HCT116 (cell line): ENCODE results near the gene DOCK9. TPM values are rescaled to one million over a fixed set of nuclear protein-coding genes. Genes with fewer than 3 reads are reported as not detected.

ENCODE experiments used
- ATAC-seq: fragments of 200-7000 bp; cut with Tn5 transposase; 2 replicates; pipeline ENCODE4 v1.9.1; 2020; ENCODE audit warnings: mild to moderate bottlenecking, moderate library complexity
- BruUV-seq: library from RNA; stranded (reverse); fragments of 400-500 nt; replicated peaks from 2 replicates; lab custom pipeline; 2021; lab: Mats Ljungman, UMichigan
- CTCF ChIA-PET: fragments of 300-600 bp; sonication (Branson Sonifier 250); formaldehyde crosslinking; loops from one replicate; lab custom pipeline; 2021; ENCODE audit warnings: antibody characterized with exemption; lab: Charles Lee
- POLR2A ChIA-PET: fragments of 300-600, 350-600 bp; sonication (Branson Sonifier 250); formaldehyde crosslinking; loops from one replicate; lab custom pipeline; 2021; ENCODE audit warnings: antibody characterized with exemption; lab: Charles Lee
- RAD21 ChIA-PET, 2 experiments: fragments of 300-600 bp; sonication (Branson Sonifier 250); formaldehyde crosslinking; loops; one replicate each; lab custom pipeline; 2023; ENCODE audit warnings: low total read pairs in 2 of 2; ENCODE audit not compliant: uncharacterized antibody in 2 of 2, unreplicated experiment in 2 of 2, low non-redundant PET in 1 of 2; lab: Charles Lee
- DNase-seq: peaks from one replicate; pipeline ENCODE4 v3.0.0-alpha.2; 2010; ENCODE audit warnings: low read depth, low spot score
- H2AFZ ChIP-seq: fragments of 200-600 bp; shearing (Covaris generic), sonication (generic); 2 replicates; pipeline ENCODE4 v1.6.1; 2017; ENCODE audit warnings: low read depth, mixed run types, mixed read lengths, antibody characterized with exemption, low read length; ENCODE audit not compliant: poor library complexity, severe bottlenecking
- H3K27ac ChIP-seq: 2 replicates; pipeline ENCODE4 v1.5.1; 2012; ENCODE audit warnings: low read depth, low read length
- H3K27me3 ChIP-seq: fragments of 200-600 bp; sonication (generic); 2 replicates; pipeline ENCODE4 v1.6.1; 2016; ENCODE audit warnings: mixed run types, low read length, mixed read lengths; ENCODE audit not compliant: insufficient read depth
- H3K36me3 ChIP-seq, 2 experiments: fragments of 200-500 bp in 1 of 2; fragments of 200-600 bp in 1 of 2; sonication (Bioruptor generic) in 1 of 2; sonication (generic) in 1 of 2; 2 replicates each; pipeline versions ENCODE4 v1.5.1 to v1.6.1; 2014 to 2016; ENCODE audit warnings: low read length in 2 of 2, inconsistent platforms in 1 of 2, mixed read lengths in 1 of 2, mixed run types in 1 of 2; ENCODE audit not compliant: insufficient read depth in 2 of 2, control insufficient read depth in 1 of 2
- H3K4me1 ChIP-seq, 2 experiments: fragments of 200-600 bp in 1 of 2; sonication (generic) in 1 of 2; 2 replicates each; pipeline versions ENCODE4 v1.5.1 to v1.6.1; 2012 to 2017; ENCODE audit warnings: low read length in 2 of 2, inconsistent platforms in 1 of 2, mild to moderate bottlenecking in 1 of 2, mixed read lengths in 1 of 2, mixed run types in 1 of 2, moderate library complexity in 1 of 2; ENCODE audit not compliant: insufficient read depth in 2 of 2, control insufficient read depth in 1 of 2
- H3K4me2 ChIP-seq: fragments of 200-600 bp; sonication (generic); 2 replicates; pipeline ENCODE4 v1.6.1; 2017; ENCODE audit warnings: mixed run types, low read length, mixed read lengths
- H3K4me3 ChIP-seq, 2 experiments: fragments of 200-600 bp in 1 of 2; sonication (generic) in 1 of 2; replicated peaks in 1 of 2; 2 replicates each; pipeline ENCODE4 v1.5.1; 2011 to 2016; ENCODE audit warnings: low read length in 2 of 2, control low read depth in 1 of 2, low read depth in 1 of 2, mild to moderate bottlenecking in 1 of 2, mixed read lengths in 1 of 2, mixed run types in 1 of 2
- H3K79me2 ChIP-seq: fragments of 200-600 bp; sonication (generic); 2 replicates; pipeline ENCODE4 v1.6.1; 2017; ENCODE audit warnings: mild to moderate bottlenecking, mixed run types, low read length, moderate library complexity, mixed read lengths; ENCODE audit not compliant: insufficient read depth
- H3K9ac ChIP-seq: fragments of 200-600 bp; sonication (generic); 2 replicates; pipeline ENCODE4 v1.6.1; 2016; ENCODE audit warnings: low read length, mixed read lengths
- H3K9me2 ChIP-seq: fragments of 200-600 bp; sonication (generic), shearing (Covaris generic); 2 replicates; pipeline ENCODE4 v1.6.1; 2017; ENCODE audit warnings: mixed run types, mild to moderate bottlenecking, moderate library complexity; ENCODE audit not compliant: insufficient read depth
- H3K9me3 ChIP-seq, 2 experiments: fragments of 200-500 bp in 1 of 2; fragments of 200-600 bp in 1 of 2; sonication (Bioruptor generic) in 1 of 2; sonication (generic) in 1 of 2; 2 replicates each; pipeline ENCODE4 v1.6.1; 2014 to 2017; ENCODE audit warnings: low read length in 2 of 2, mixed read lengths in 2 of 2, inconsistent platforms in 1 of 2, low read depth in 1 of 2, mild to moderate bottlenecking in 1 of 2, mixed run types in 1 of 2, moderate library complexity in 1 of 2; ENCODE audit not compliant: control insufficient read depth in 1 of 2, insufficient read depth in 1 of 2
- H4K20me1 ChIP-seq: fragments of 200-600 bp; sonication (generic), shearing (Covaris generic); 2 replicates; pipeline ENCODE4 v1.6.1; 2017; ENCODE audit warnings: mixed run types, mild to moderate bottlenecking, moderate library complexity; ENCODE audit not compliant: insufficient read depth
- ATF3 ChIP-seq: IDR thresholded peaks from 2 replicates; pipeline ENCODE4 v1.6.1; 2012
- CBX3 ChIP-seq: IDR thresholded peaks from 2 replicates; pipeline ENCODE4 v1.6.1; 2012; ENCODE audit warnings: low read depth
- CEBPB ChIP-seq: IDR thresholded peaks from 2 replicates; pipeline ENCODE4 v1.6.1; 2012; ENCODE audit warnings: low read depth
- CTCF ChIP-seq, 3 experiments: fragments of 200-600 bp in 1 of 3; sonication (generic) in 1 of 3; IDR thresholded peaks in 2 of 3; conservative IDR thresholded peaks in 1 of 3; 2 replicates each; pipeline ENCODE4 v1.5.1; 2012 to 2017; ENCODE audit warnings: low read depth in 2 of 3, low read length in 2 of 3, antibody characterized with exemption in 1 of 3, borderline replicate concordance in 1 of 3, control low read depth in 1 of 3, mild to moderate bottlenecking in 1 of 3, mixed read lengths in 1 of 3, mixed run types in 1 of 3, moderate library complexity in 1 of 3; ENCODE audit not compliant: insufficient read depth in 1 of 3
- ELF1 ChIP-seq: IDR thresholded peaks from 2 replicates; pipeline ENCODE4 v1.6.1; 2012; ENCODE audit warnings: low read depth, borderline replicate concordance
- EZH2phosphoT487 ChIP-seq: fragments of 200-600 bp; IDR thresholded peaks from 2 replicates; pipeline ENCODE4 v1.6.1; 2018; ENCODE audit warnings: antibody characterized with exemption, borderline replicate concordance
- JUND ChIP-seq: IDR thresholded peaks from 2 replicates; pipeline ENCODE4 v1.6.1; 2012
- MAX ChIP-seq: IDR thresholded peaks from 2 replicates; pipeline ENCODE4 v1.6.1; 2012
- POLR2A ChIP-seq: IDR thresholded peaks from 2 replicates; pipeline ENCODE4 v1.7.0; 2011; ENCODE audit warnings: borderline replicate concordance; ENCODE audit not compliant: insufficient read depth, insufficient read length; ENCODE audit errors: extremely low read depth
- POLR2AphosphoS5 ChIP-seq: IDR thresholded peaks from 2 replicates; pipeline ENCODE4 v1.6.1; 2011; ENCODE audit warnings: mild to moderate bottlenecking, low read depth, low read length, moderate library complexity
- RAD21 ChIP-seq: IDR thresholded peaks from 2 replicates; pipeline ENCODE4 v1.6.1; 2012; ENCODE audit warnings: low read depth, mild to moderate bottlenecking
- SIN3A ChIP-seq: IDR thresholded peaks from 2 replicates; pipeline ENCODE4 v1.6.1; 2012; ENCODE audit warnings: low read depth
- SRF ChIP-seq: IDR thresholded peaks from 2 replicates; pipeline ENCODE4 v1.6.1; 2012; ENCODE audit warnings: low read depth
- TCF7L2 ChIP-seq: IDR thresholded peaks from 2 replicates; pipeline ENCODE4 v1.7.0; 2011; ENCODE audit warnings: borderline replicate concordance, inconsistent platforms; ENCODE audit not compliant: insufficient read depth, insufficient read length; ENCODE audit errors: extremely low read depth
- intact Hi-C: fragments of 100-400 bp; cut with micrococcal nuclease; formaldehyde crosslinking; loops from 2 replicates; pipeline ENCODE4 v1.10.0; 2022
- total RNA-seq: library from RNA; stranded (reverse); gene quantifications from one replicate; pipeline ENCODE4 v1.2.1, GENCODE V29; 2021; ENCODE audit not compliant: unreplicated experiment
- TF ChIP-seq, protein P1 (sequence below): IDR thresholded peaks from 2 replicates; pipeline ENCODE4 v1.6.1; 2011; ENCODE audit warnings: mild to moderate bottlenecking, low read length, moderate library complexity; ENCODE audit not compliant: insufficient replicate concordance; ENCODE audit errors: extremely low read depth

DOCK9 gene
- total RNA-seq, 1 experiment from 2014 or later, result 58.8 TPM

DNA sequence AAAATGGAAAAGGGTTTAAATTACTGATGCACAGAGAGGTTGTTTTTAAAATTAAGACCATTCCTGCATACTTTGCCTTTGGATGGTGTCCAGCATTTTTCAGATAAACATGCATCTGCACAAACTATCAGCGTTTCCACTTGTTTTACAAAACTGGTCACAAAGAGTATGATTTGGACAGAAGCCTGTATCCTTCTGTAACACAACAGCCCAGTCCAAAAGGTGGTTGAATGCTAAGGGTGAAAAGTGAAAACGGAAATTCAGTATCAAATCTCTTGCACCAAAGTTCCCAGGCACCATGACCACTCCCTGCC lies 21.7 kb upstream of the DOCK9 start:
- TF ChIP-seq POLR2A, result no peak
- TF ChIP-seq EZH2phosphoT487, result no peak
- no peak for TF ChIP-seq JUND
- no peak for TF ChIP-seq POLR2AphosphoS5
- no peak for TF ChIP-seq CTCF (IDR thresholded peaks at IDR 0.05 in 2 of 3, conservative IDR thresholded peaks at IDR 0.05 in 1 of 3; ENCODE audit: borderline replicate concordance in 1 of 3, insufficient read depth in 1 of 3, low read depth in 2 of 3, low read length in 2 of 3)
- TF ChIP-seq SIN3A, result no peak
- TF ChIP-seq ELF1, result no peak
- TF ChIP-seq RAD21, result no peak
- TF ChIP-seq, protein P1, sequence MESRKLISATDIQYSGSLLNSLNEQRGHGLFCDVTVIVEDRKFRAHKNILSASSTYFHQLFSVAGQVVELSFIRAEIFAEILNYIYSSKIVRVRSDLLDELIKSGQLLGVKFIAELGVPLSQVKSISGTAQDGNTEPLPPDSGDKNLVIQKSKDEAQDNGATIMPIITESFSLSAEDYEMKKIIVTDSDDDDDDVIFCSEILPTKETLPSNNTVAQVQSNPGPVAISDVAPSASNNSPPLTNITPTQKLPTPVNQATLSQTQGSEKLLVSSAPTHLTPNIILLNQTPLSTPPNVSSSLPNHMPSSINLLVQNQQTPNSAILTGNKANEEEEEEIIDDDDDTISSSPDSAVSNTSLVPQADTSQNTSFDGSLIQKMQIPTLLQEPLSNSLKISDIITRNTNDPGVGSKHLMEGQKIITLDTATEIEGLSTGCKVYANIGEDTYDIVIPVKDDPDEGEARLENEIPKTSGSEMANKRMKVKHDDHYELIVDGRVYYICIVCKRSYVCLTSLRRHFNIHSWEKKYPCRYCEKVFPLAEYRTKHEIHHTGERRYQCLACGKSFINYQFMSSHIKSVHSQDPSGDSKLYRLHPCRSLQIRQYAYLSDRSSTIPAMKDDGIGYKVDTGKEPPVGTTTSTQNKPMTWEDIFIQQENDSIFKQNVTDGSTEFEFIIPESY, result no peak
- no peak for TF ChIP-seq CBX3
- TF ChIP-seq SRF, result no peak
- TF ChIP-seq CEBPB, result no peak
- no peak for TF ChIP-seq ATF3
- no peak for TF ChIP-seq MAX
- no peak for TF ChIP-seq TCF7L2
- BruUV-seq, result no TSS peak
- H4K20me1 ChIP-seq, result no peaks in the 10 kb centered on the region
- no peak overlapping the region for H3K9ac ChIP-seq
- ATAC-seq, result no peak
- H3K4me2 ChIP-seq, result no peak overlapping the region
- RAD21 ChIA-PET, result no interaction called here
- no peak overlapping the region for H3K4me3 ChIP-seq
- no peaks in the 10 kb centered on the region for H3K9me2 ChIP-seq
- POLR2A ChIA-PET, result no interaction called here
- no peaks in the 10 kb centered on the region for H3K9me3 ChIP-seq
- CTCF ChIA-PET, result no interaction called here
- H3K27me3 ChIP-seq, result no peaks in the 10 kb centered on the region
- no peak for DNase-seq
- H3K27ac ChIP-seq, result no peak overlapping the region
- H3K79me2 ChIP-seq, result peaks cover 5% of the 10 kb centered on the region
- H3K36me3 ChIP-seq, result no peaks in the 10 kb centered on the region
- H2AFZ ChIP-seq, result no peak overlapping the region
- peaks cover 0 to 17% of the 10 kb centered on the region in 2 experiments; a peak in 2 of 4 replicates for H3K4me1 ChIP-seq
- intact Hi-C loops, result no loop called here
